ENCODE data around the gene OTOG.

The OTOG gene

DNA sequence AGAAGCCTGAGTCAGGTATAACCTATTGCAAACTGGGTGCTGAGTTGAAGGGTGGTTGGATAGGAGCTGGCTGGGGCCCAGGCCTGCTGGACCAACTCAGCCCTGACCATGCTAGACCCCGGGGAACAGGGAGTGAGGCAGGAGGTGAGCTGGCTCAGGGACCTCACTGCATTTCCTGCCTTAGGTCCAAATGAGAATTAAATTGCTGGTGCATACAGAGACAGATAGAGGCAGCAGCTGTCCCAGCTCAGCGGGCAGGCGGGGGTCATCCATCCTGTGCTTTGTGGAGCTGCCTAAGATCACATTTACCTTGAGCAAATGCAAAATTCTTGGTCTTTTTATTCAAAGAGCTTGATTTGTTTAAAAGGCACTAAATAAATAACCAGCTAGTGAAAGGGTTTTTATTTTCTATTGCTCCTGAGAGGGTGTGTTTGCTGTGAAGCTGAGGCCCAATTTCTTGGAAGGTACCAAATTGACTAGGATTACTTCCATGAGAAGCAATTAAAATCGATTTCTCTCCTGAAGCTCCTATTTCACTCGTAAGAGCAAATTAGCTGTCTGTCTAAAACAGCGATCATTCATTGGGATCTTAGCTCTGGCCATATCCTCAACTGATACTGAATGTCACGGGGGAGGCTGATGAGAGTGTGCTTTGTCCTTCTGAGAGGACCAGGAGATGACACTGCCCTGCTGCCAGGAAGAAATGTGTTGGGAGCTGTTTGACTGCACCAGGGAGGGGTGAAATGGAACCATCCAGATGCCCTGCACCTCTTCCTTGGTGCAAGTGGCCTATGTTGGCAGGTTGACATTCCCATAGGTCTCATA is 27.8 kb upstream of the OTOG start:
- H3K9me3 ChIP-seq (ENCODE audit: control insufficient read depth, insufficient read depth, low read length) = no peaks in the 10 kb centered on the region
- peaks cover 17% of the 10 kb centered on the region; the same call in 1 of the 2 replicates for H3K4me1 ChIP-seq (ENCODE audit: control insufficient read depth, insufficient read depth, low read length)
- H3K27me3 ChIP-seq (ENCODE audit: control insufficient read depth, insufficient read depth, low read length) = no peaks in the 10 kb centered on the region
- H3K27ac ChIP-seq (ENCODE audit: low read depth, low read length) = no peak overlapping the region
- no peak overlapping the region for H3K4me3 ChIP-seq (ENCODE audit: low read depth, low read length)
- H3K36me3 ChIP-seq (ENCODE audit: control insufficient read depth, insufficient read depth, low read length) = no peaks in the 10 kb centered on the region
- H3K9ac ChIP-seq (ENCODE audit: low read depth, low read length) = no peak overlapping the region

- H3K9ac ChIP-seq (ENCODE audit: low read depth, low read length) = no peak overlapping the region
- H3K9me3 ChIP-seq (ENCODE audit: control insufficient read depth, insufficient read depth, low read length) = no peaks in the 10 kb centered on the region
- H3K27me3 ChIP-seq (ENCODE audit: control insufficient read depth, insufficient read depth, low read length) = no peaks in the 10 kb centered on the region
- no peak overlapping the region for H3K27ac ChIP-seq (ENCODE audit: low read depth, low read length)
- peaks cover 17% of the 10 kb centered on the region; the same call in 1 of the 2 replicates for H3K4me1 ChIP-seq (ENCODE audit: control insufficient read depth, insufficient read depth, low read length)
- H3K36me3 ChIP-seq (ENCODE audit: control insufficient read depth, insufficient read depth, low read length) = no peaks in the 10 kb centered on the region
- H3K4me3 ChIP-seq (ENCODE audit: low read depth, low read length) = no peak overlapping the region
Measured at GRCh38 chr11:17521106-17521900, 25.8 kb upstream of the OTOG start.

- Histone ChIP-seq H3K4me3 (ENCODE audit: low read depth, low read length) (no peak overlapping the region), H3K27ac (ENCODE audit: low read depth, low read length) (no peak overlapping the region), H3K9me3 (ENCODE audit: control insufficient read depth, insufficient read depth, low read length) (no peaks in the 10 kb centered on the region), H3K9ac (ENCODE audit: low read depth, low read length) (no peak overlapping the region), H3K36me3 (ENCODE audit: control insufficient read depth, insufficient read depth, low read length) (no peaks in the 10 kb centered on the region), H3K27me3 (ENCODE audit: control insufficient read depth, insufficient read depth, low read length) (no peaks in the 10 kb centered on the region), H3K4me1 (ENCODE audit: control insufficient read depth, insufficient read depth, low read length) (peaks cover 17% of the 10 kb centered on the region; the same call in 1 of the 2 replicates)
Measured at GRCh38 chr11:17522655-17523054, 24.4 kb upstream of the OTOG start.

DNA sequence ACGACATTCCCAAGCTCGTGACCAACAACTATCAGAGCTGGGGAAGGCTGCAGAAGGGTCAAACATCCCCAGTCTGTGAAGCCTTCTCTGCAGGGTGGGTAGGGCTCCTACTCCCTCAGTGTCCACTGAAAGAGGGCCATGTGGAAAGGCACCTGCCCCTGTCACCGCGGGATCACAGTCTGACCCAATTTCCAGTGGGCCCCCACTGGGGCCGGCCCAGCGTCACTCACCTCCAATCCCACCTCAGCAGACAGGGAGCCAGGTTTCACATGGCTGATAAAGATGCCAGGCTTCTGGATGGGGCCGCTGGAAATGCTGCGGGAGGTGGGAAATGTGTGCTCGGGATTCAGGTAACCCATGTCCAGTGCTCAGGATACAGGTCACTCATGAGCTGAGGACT is 22.8 kb upstream of the OTOG start:
- no peak overlapping the region for H3K9ac ChIP-seq (ENCODE audit: low read depth, low read length)
- H3K4me3 ChIP-seq (ENCODE audit: low read depth, low read length) = no peak overlapping the region
- H3K9me3 ChIP-seq (ENCODE audit: control insufficient read depth, insufficient read depth, low read length) = no peaks in the 10 kb centered on the region
- no peaks in the 10 kb centered on the region for H3K27me3 ChIP-seq (ENCODE audit: control insufficient read depth, insufficient read depth, low read length)
- H3K27ac ChIP-seq (ENCODE audit: low read depth, low read length) = no peak overlapping the region
- no peaks in the 10 kb centered on the region for H3K36me3 ChIP-seq (ENCODE audit: control insufficient read depth, insufficient read depth, low read length)
- peaks cover 5% of the 10 kb centered on the region; the same call in 1 of the 2 replicates for H3K4me1 ChIP-seq (ENCODE audit: control insufficient read depth, insufficient read depth, low read length)

- Histone ChIP-seq H3K36me3 (ENCODE audit: control insufficient read depth, insufficient read depth, low read length) (no peaks in the 10 kb centered on the region), H3K27me3 (ENCODE audit: control insufficient read depth, insufficient read depth, low read length) (no peaks in the 10 kb centered on the region), H3K9me3 (ENCODE audit: control insufficient read depth, insufficient read depth, low read length) (no peaks in the 10 kb centered on the region), H3K4me3 (ENCODE audit: low read depth, low read length) (no peak overlapping the region), H3K9ac (ENCODE audit: low read depth, low read length) (no peak overlapping the region), H3K27ac (ENCODE audit: low read depth, low read length) (no peak overlapping the region), H3K4me1 (ENCODE audit: control insufficient read depth, insufficient read depth, low read length) (0 out of 2 replicates have a peak, but pooled peaks cover under 1% of the 10 kb centered on the region)
Measured at GRCh38 chr11:17525570-17525969, 21.5 kb upstream of the OTOG start.

GRCh38 chr11:17526326-17526725 is 20.7 kb upstream of the OTOG start:
- H3K4me1 ChIP-seq (ENCODE audit: control insufficient read depth, insufficient read depth, low read length) = peaks cover 4% of the 10 kb centered on the region; the same call in 1 of the 2 replicates
- no peak overlapping the region for H3K4me3 ChIP-seq (ENCODE audit: low read depth, low read length)
- no peak overlapping the region for H3K27ac ChIP-seq (ENCODE audit: low read depth, low read length)
- no peaks in the 10 kb centered on the region for H3K27me3 ChIP-seq (ENCODE audit: control insufficient read depth, insufficient read depth, low read length)
- no peaks in the 10 kb centered on the region for H3K36me3 ChIP-seq (ENCODE audit: control insufficient read depth, insufficient read depth, low read length)
- H3K9ac ChIP-seq (ENCODE audit: low read depth, low read length) = no peak overlapping the region
- H3K9me3 ChIP-seq (ENCODE audit: control insufficient read depth, insufficient read depth, low read length) = no peaks in the 10 kb centered on the region

- no peaks in the 10 kb centered on the region for H3K36me3 ChIP-seq (ENCODE audit: control insufficient read depth, insufficient read depth, low read length)
- H3K9me3 ChIP-seq (ENCODE audit: control insufficient read depth, insufficient read depth, low read length) = no peaks in the 10 kb centered on the region
- H3K27ac ChIP-seq (ENCODE audit: low read depth, low read length) = no peak overlapping the region
- H3K27me3 ChIP-seq (ENCODE audit: control insufficient read depth, insufficient read depth, low read length) = no peaks in the 10 kb centered on the region
- peaks cover 4% of the 10 kb centered on the region; the same call in 1 of the 2 replicates for H3K4me1 ChIP-seq (ENCODE audit: control insufficient read depth, insufficient read depth, low read length)
- H3K4me3 ChIP-seq (ENCODE audit: low read depth, low read length) = no peak overlapping the region
- no peak overlapping the region for H3K9ac ChIP-seq (ENCODE audit: low read depth, low read length)
Measured at GRCh38 chr11:17526931-17527627, 20.0 kb upstream of the OTOG start.

- no peak overlapping the region for H3K9ac ChIP-seq (ENCODE audit: low read depth, low read length)
- H3K36me3 ChIP-seq (ENCODE audit: control insufficient read depth, insufficient read depth, low read length) = no peaks in the 10 kb centered on the region
- peaks cover 4% of the 10 kb centered on the region; the same call in 1 of the 2 replicates for H3K4me1 ChIP-seq (ENCODE audit: control insufficient read depth, insufficient read depth, low read length)
- no peak overlapping the region for H3K27ac ChIP-seq (ENCODE audit: low read depth, low read length)
- H3K27me3 ChIP-seq (ENCODE audit: control insufficient read depth, insufficient read depth, low read length) = no peaks in the 10 kb centered on the region
- no peak overlapping the region for H3K4me3 ChIP-seq (ENCODE audit: low read depth, low read length)
- no peaks in the 10 kb centered on the region for H3K9me3 ChIP-seq (ENCODE audit: control insufficient read depth, insufficient read depth, low read length)
Measured at GRCh38 chr11:17527628-17527995, 19.4 kb upstream of the OTOG start.

DNA sequence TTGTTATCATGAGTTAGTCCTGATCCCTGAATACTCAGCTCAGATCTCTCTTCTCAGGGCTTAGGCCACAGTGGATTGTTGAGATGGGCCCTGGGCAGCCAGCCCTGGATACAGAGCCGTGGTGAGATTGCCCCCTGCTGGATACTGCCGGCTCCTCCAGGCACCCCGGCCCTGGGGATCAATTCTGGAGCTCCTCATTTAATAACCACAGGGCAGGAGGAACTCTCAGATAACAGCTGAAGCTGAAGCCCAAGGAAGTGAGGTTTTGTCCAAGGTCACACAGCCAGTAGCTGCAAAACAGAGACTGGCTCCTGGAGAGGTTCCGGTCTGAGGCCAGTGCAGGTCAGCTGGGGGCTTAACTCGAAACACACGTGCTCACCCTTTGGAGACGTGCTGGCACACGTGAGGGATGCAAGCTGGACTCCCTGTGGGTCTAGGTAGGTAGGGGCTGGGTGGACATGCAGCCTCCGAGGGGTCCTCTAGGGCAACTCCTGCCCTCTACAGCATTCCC is 18.8 kb upstream of the OTOG start:
- no peaks in the 10 kb centered on the region for H3K36me3 ChIP-seq (ENCODE audit: control insufficient read depth, insufficient read depth, low read length)
- H3K9ac ChIP-seq (ENCODE audit: low read depth, low read length) = no peak overlapping the region
- H3K27me3 ChIP-seq (ENCODE audit: control insufficient read depth, insufficient read depth, low read length) = no peaks in the 10 kb centered on the region
- no peak overlapping the region for H3K27ac ChIP-seq (ENCODE audit: low read depth, low read length)
- H3K4me3 ChIP-seq (ENCODE audit: low read depth, low read length) = no peak overlapping the region
- H3K4me1 ChIP-seq (ENCODE audit: control insufficient read depth, insufficient read depth, low read length) = peaks cover 4% of the 10 kb centered on the region; the same call in 1 of the 2 replicates
- H3K9me3 ChIP-seq (ENCODE audit: control insufficient read depth, insufficient read depth, low read length) = no peaks in the 10 kb centered on the region

DNA sequence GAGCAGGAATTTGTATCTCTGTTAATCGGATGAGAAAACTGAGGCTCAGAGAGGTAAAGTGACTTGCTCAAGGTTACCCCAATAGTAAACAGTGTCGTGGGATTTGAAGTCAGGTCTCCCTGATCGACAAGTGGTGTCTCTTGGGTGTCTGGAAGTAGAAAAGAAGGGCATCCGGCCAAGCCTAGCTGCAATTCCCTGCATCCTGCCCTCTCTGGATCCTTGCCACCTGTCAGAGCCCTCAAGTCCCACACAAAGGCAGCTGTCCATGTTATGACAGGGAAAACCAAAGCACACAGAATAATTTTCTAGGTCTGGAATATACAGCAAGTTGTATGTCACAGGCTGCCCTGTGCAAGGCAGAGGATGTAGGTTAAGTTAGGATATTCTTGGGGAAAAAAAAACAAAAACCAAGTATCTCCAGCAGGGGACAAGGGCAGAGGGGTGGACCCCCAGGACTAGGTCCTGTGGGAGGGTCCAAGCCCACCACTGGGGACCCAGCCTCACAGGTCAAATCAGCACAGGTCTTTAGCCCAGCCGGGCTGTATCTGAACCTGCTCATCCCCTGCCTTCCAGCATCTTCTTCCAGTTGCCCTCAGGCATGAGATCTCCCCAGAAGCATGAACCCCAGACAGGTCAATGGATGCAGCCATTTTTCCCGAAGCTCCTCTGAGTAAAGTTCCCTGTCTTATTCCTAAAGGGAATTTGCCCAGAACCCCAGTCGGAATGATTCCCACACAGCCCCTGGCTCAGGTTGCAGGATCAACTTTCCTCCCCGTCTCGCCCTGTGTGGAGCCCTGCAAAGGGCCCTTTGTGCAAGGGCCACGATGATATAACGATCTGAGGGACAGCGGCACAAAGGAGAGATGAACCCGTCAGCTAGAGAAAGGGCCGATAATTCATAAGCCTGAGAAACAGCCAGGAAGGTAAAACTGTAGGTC is 17.9 kb upstream of the OTOG start:
- Histone ChIP-seq H3K27me3 (ENCODE audit: control insufficient read depth, insufficient read depth, low read length) (no peaks in the 10 kb centered on the region), H3K9me3 (ENCODE audit: control insufficient read depth, insufficient read depth, low read length) (no peaks in the 10 kb centered on the region), H3K9ac (ENCODE audit: low read depth, low read length) (no peak overlapping the region), H3K4me1 (ENCODE audit: control insufficient read depth, insufficient read depth, low read length) (peaks cover 8% of the 10 kb centered on the region; the same call in 1 of the 2 replicates), H3K36me3 (ENCODE audit: control insufficient read depth, insufficient read depth, low read length) (no peaks in the 10 kb centered on the region), H3K27ac (ENCODE audit: low read depth, low read length) (no peak overlapping the region), H3K4me3 (ENCODE audit: low read depth, low read length) (no peak overlapping the region)
